Measurements from ENCODE around the gene RSPH3. TPM values are rescaled to one million over a fixed set of nuclear protein-coding genes. Genes with fewer than 3 reads are reported as not detected.

The RSPH3 gene
- total RNA-seq, 1 experiment from 2014 or later: 24.7 TPM

DNA sequence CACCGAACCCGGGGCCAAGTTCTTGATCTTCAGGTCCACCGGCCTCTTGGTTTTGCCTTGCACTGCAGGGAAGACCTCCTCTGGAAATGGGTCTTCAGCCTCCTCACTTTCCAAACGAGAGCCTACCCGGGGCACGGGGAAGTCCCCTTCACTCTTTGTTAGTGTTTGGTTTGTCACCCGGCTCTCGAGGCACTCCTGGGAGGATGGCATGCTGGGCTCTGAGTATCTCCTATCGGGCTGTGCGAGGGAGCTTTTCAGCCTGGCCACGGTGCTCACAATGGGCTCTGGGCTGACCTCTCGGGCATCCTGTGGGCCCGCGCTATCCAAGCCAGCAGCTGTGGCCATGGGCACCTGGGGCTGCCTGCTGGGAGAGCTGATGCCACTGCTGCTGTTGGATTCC, 36.7 kb upstream of the RSPH3 start (continued):
- TF ChIP-seq CTCF (IDR thresholded peaks at IDR 0.05 in 2 of 3, conservative IDR thresholded peaks at IDR 0.05 in 1 of 3; ENCODE audit: borderline replicate concordance in 1 of 3, insufficient read depth in 1 of 3, low read depth in 2 of 3, low read length in 2 of 3) (no peak), YY1 (IDR thresholded peaks at IDR 0.05; ENCODE audit: extremely low read depth, insufficient replicate concordance, low read depth, low read length) (no peak), MAX (IDR thresholded peaks at IDR 0.05) (no peak)

- H3K36me3 ChIP-seq (ENCODE audit: control insufficient read depth in 1 of 2, insufficient read depth in 2 of 2, low read length in 2 of 2): no peaks in the 10 kb centered on the region
- intact Hi-C loops (cut with micrococcal nuclease): no loop called here
- H3K27ac ChIP-seq (ENCODE audit: low read depth, low read length): no peak overlapping the region
- no peaks in the 10 kb centered on the region for H3K9me3 ChIP-seq (ENCODE audit: control insufficient read depth in 1 of 2, insufficient read depth in 1 of 2, low read depth in 1 of 2, low read length in 2 of 2)
- ChIA-PET POLR2A (no interaction called here), CTCF (no interaction called here), RAD21 (ENCODE audit: low non-redundant PET in 1 of 2, low total read pairs in 2 of 2, uncharacterized antibody in 2 of 2, unreplicated experiment in 2 of 2) (no interaction called here)
- H2AFZ ChIP-seq (ENCODE audit: low read depth, low read length, poor library complexity, severe bottlenecking): no peak overlapping the region
- H3K4me3 ChIP-seq (replicated peaks in 1 of 2; ENCODE audit: low read depth in 1 of 2, low read length in 2 of 2): no peak overlapping the region
- TF ChIP-seq TCF7L2 (IDR thresholded peaks at IDR 0.05; ENCODE audit: borderline replicate concordance, extremely low read depth, insufficient read depth, insufficient read length) (no peak), CTCF (IDR thresholded peaks at IDR 0.05 in 2 of 3, conservative IDR thresholded peaks at IDR 0.05 in 1 of 3; ENCODE audit: borderline replicate concordance in 1 of 3, insufficient read depth in 1 of 3, low read depth in 2 of 3, low read length in 2 of 3) (no peak), CBX3 (IDR thresholded peaks at IDR 0.05; ENCODE audit: low read depth) (no peak), REST (IDR thresholded peaks at IDR 0.05; ENCODE audit: low read depth) (no peak), ATF3 (IDR thresholded peaks at IDR 0.05) (no peak), JUND (IDR thresholded peaks at IDR 0.05) (no peak), ZNF274 (IDR thresholded peaks at IDR 0.05; ENCODE audit: low read depth, low read length) (no peak), SRF (IDR thresholded peaks at IDR 0.05; ENCODE audit: low read depth) (no peak), EGR1 (IDR thresholded peaks at IDR 0.05; ENCODE audit: low read depth) (no peak), SIN3A (IDR thresholded peaks at IDR 0.05; ENCODE audit: low read depth) (no peak), RAD21 (IDR thresholded peaks at IDR 0.05; ENCODE audit: low read depth) (no peak)
- H3K79me2 ChIP-seq (ENCODE audit: insufficient read depth, low read length): no peaks in the 10 kb centered on the region
- no peaks in the 10 kb centered on the region for H3K27me3 ChIP-seq (ENCODE audit: insufficient read depth, low read length)
- no peak overlapping the region for H3K9ac ChIP-seq (ENCODE audit: low read length)
- ATAC-seq (no peak), DNase-seq (ENCODE audit: low read depth, low spot score) (no peak)
- no peak overlapping the region for H3K4me2 ChIP-seq (ENCODE audit: low read length)
- H4K20me1 ChIP-seq (ENCODE audit: insufficient read depth): no peaks in the 10 kb centered on the region
- no peaks in the 10 kb centered on the region for H3K9me2 ChIP-seq (ENCODE audit: insufficient read depth)
- no peaks in the 10 kb centered on the region for H3K4me1 ChIP-seq (ENCODE audit: control insufficient read depth in 1 of 2, insufficient read depth in 2 of 2, low read length in 2 of 2)
- no TSS peak for BruUV-seq (replicated peaks)
These were observed 35.9 kb upstream of the RSPH3 start for GRCh38 chr6:159035891-159036290.

Data from HCT116 (cell line).